Endothelial cell (in vitro differentiated cells): ENCODE measurements around the gene SLC23A2. TPM values are rescaled to one million over a fixed set of nuclear protein-coding genes. Genes with fewer than 3 reads are reported as not detected.
"Not testable (repeated sequence)": the region's sequence is repeated elsewhere in the genome, so short reads cannot be mapped to it uniquely, and the experiment has no call there.

Experiments
- DNase-seq: peaks from one replicate; pipeline ENCODE4 v3.0.0; 2021; ENCODE audit warnings: low spot score
- H3K27ac Mint-ChIP-seq: one replicate; pipeline ENCODE4 v1.8.0; 2021; ENCODE audit warnings: mixed read lengths, inconsistent platforms; ENCODE audit not compliant: unreplicated experiment
- H3K27me3 Mint-ChIP-seq: one replicate; pipeline ENCODE4 v1.8.0; 2021; ENCODE audit warnings: mild to moderate bottlenecking, moderate library complexity, mixed read lengths, inconsistent platforms; ENCODE audit not compliant: unreplicated experiment
- H3K36me3 Mint-ChIP-seq: one replicate; pipeline ENCODE4 v1.8.0; 2021; ENCODE audit warnings: mild to moderate bottlenecking, low read depth, mixed read lengths, inconsistent platforms; ENCODE audit not compliant: unreplicated experiment
- H3K4me1 Mint-ChIP-seq: one replicate; pipeline ENCODE4 v1.8.0; 2021; ENCODE audit warnings: mild to moderate bottlenecking, mixed read lengths, inconsistent platforms; ENCODE audit not compliant: unreplicated experiment
- H3K4me3 Mint-ChIP-seq: one replicate; pipeline ENCODE4 v1.8.0; 2021; ENCODE audit warnings: mild to moderate bottlenecking, mixed read lengths, inconsistent platforms; ENCODE audit not compliant: unreplicated experiment
- H3K9me3 Mint-ChIP-seq: one replicate; pipeline ENCODE4 v1.8.0; 2021; ENCODE audit warnings: mixed read lengths, inconsistent platforms; ENCODE audit not compliant: unreplicated experiment
- CTCF ChIP-seq: fragments of 200-600 bp; sonication (generic); IDR thresholded peaks from one replicate; pipeline ENCODE4 v1.5.0; 2021; ENCODE audit warnings: antibody characterized with exemption; ENCODE audit not compliant: unreplicated experiment
- total RNA-seq: library from RNA; stranded (reverse); fragmentation: NEBNext Ultra II Directional; extraction: Animal tissue kit (Norgen Biotek cat#: 25700); gene quantifications from one replicate; pipeline ENCODE4 v1.2.1, GENCODE V29; 2021; ENCODE audit not compliant: unreplicated experiment

The SLC23A2 gene
- total RNA-seq, 1 donor from 2014 or later = 71.3 TPM

- H3K4me3 Mint-ChIP-seq = peak overlapping the region; percentile 29
- no peak for TF ChIP-seq CTCF
- DNase-seq = no peak
Observed at GRCh38 chr20:4925842-4926530, 75.3 kb downstream of the SLC23A2 start.

GRCh38 chr20:4924446-4924845 is 76.9 kb downstream of the SLC23A2 start:
- no peak for DNase-seq
- peaks cover 23% of the 10 kb centered on the region for H3K36me3 Mint-ChIP-seq
- H3K9me3 Mint-ChIP-seq = no peaks in the 10 kb centered on the region
- TF ChIP-seq CTCF = no peak
- H3K27me3 Mint-ChIP-seq = peaks cover 11% of the 10 kb centered on the region
- H3K4me1 Mint-ChIP-seq = peaks cover 70% of the 10 kb centered on the region
- no peak overlapping the region for H3K27ac Mint-ChIP-seq
- H3K4me3 Mint-ChIP-seq = no peak overlapping the region

More at GRCh38 chr20:4925842-4926530, 75.3 kb downstream of the SLC23A2 start:
- Mint-ChIP-seq H3K27ac (peak overlapping the region; percentile 88), H3K9me3 (no peaks in the 10 kb centered on the region), H3K4me1 (peaks cover 57% of the 10 kb centered on the region), H3K27me3 (peaks cover 11% of the 10 kb centered on the region), H3K36me3 (peaks cover 20% of the 10 kb centered on the region)

- Mint-ChIP-seq H3K27me3 (peaks cover 11% of the 10 kb centered on the region), H3K36me3 (peaks cover 24% of the 10 kb centered on the region), H3K9me3 (no peaks in the 10 kb centered on the region), H3K4me1 (peaks cover 73% of the 10 kb centered on the region), H3K4me3 (no peak overlapping the region), H3K27ac (peak overlapping the region; percentile 62)
- DNase-seq = no peak
- no peak for TF ChIP-seq CTCF
Observed at GRCh38 chr20:4924032-4924431, 77.3 kb downstream of the SLC23A2 start.

GRCh38 chr20:4922186-4922585 is 79.1 kb downstream of the SLC23A2 start:
- Mint-ChIP-seq H3K9me3 (no peaks in the 10 kb centered on the region), H3K36me3 (peaks cover 18% of the 10 kb centered on the region), H3K27ac (peak overlapping the region; percentile 65), H3K27me3 (peaks cover 6% of the 10 kb centered on the region), H3K4me3 (peak overlapping the region; percentile 29), H3K4me1 (peaks cover 80% of the 10 kb centered on the region)
- TF ChIP-seq CTCF = no peak
- DNase-seq = no peak

GRCh38 chr20:4921271-4921670 is 80.0 kb downstream of the SLC23A2 start:
- not testable (repeated sequence) for H3K9me3 Mint-ChIP-seq, H3K27me3 Mint-ChIP-seq, DNase-seq, H3K4me3 Mint-ChIP-seq
- Mint-ChIP-seq H3K4me1 (peaks cover 77% of the 10 kb centered on the region), H3K27ac (peak overlapping the region; percentile 54), H3K36me3 (peaks cover 18% of the 10 kb centered on the region)
